H1 (cell line): Measurements from ENCODE around the gene CABP2. TPM values are rescaled to one million over a fixed set of nuclear protein-coding genes. Genes with fewer than 3 reads are reported as not detected.

ENCODE experiments used
- BRCA1 ChIP-seq: IDR thresholded peaks from 2 replicates; pipeline ENCODE4 v1.6.1; 2012; ENCODE audit warnings: low read depth, low read length, improper control_type of control experiment
- CHD7 ChIP-seq: fragments of 300-600 bp; sonication (generic); IDR thresholded peaks from 2 replicates; pipeline ENCODE4 v1.7.1; 2012; ENCODE audit warnings: low read length, moderate library complexity, mild to moderate bottlenecking, inconsistent platforms; ENCODE audit not compliant: insufficient replicate concordance
- CREB1 ChIP-seq: IDR thresholded peaks from 2 replicates; pipeline ENCODE4 v1.6.1; 2012; ENCODE audit warnings: inconsistent platforms
- JUN ChIP-seq: IDR thresholded peaks from 2 replicates; pipeline ENCODE4 v1.6.1; 2011; ENCODE audit warnings: low read depth, mild to moderate bottlenecking, improper control_type of control experiment, low read length
- JUND ChIP-seq: IDR thresholded peaks from 2 replicates; pipeline ENCODE4 v1.6.1; 2011; ENCODE audit warnings: mild to moderate bottlenecking, improper control_type of control experiment, low read length
- PHF8 ChIP-seq: fragments of 200-600 bp; sonication (generic); conservative IDR thresholded peaks from 2 replicates; pipeline ENCODE4 v1.7.1; 2012; ENCODE audit warnings: low read depth, mild to moderate bottlenecking, inconsistent platforms, low read length, moderate library complexity
- POLR2A ChIP-seq, 2 experiments: IDR thresholded peaks; 1 replicate in 1 of 2; 2 replicates in 1 of 2; pipeline ENCODE4 v1.6.1; 2011; ENCODE audit warnings: low read depth in 2 of 2, low read length in 2 of 2, mild to moderate bottlenecking in 2 of 2; ENCODE audit errors: control extremely low read depth in 1 of 2
- RBBP5 ChIP-seq: IDR thresholded peaks from 2 replicates; pipeline ENCODE4 v1.7.1; 2012; ENCODE audit warnings: low read depth, mild to moderate bottlenecking, inconsistent platforms, low read length, moderate library complexity, borderline replicate concordance
- SP1 ChIP-seq: IDR thresholded peaks from 2 replicates; pipeline ENCODE4 v1.6.1; 2011; ENCODE audit warnings: low read depth, low read length
- SRF ChIP-seq: IDR thresholded peaks from 2 replicates; pipeline ENCODE4 v1.6.1; 2011; ENCODE audit warnings: mild to moderate bottlenecking, low read depth, low read length, moderate library complexity
- YY1 ChIP-seq: IDR thresholded peaks from 2 replicates; pipeline ENCODE4 v1.6.1; 2011; ENCODE audit warnings: low read depth, mild to moderate bottlenecking, low read length
- polyA plus RNA-seq, 7 experiments: library from polyadenylated mRNA; depleted of rRNA in 3 of 7; stranded (reverse) in 5 of 7; unstranded in 2 of 7; fragments of >200 nt in 5 of 7; fragments of 200-250 nt in 2 of 7; gene quantifications; 1 replicate in 5 of 7; 2 replicates in 1 of 7; 4 replicates in 1 of 7; pipeline versions ENCODE4 v1.2.1 to v1.2.3, GENCODE V29; 2011 to 2013; ENCODE audit warnings: missing spikeins in 2 of 7, mixed read lengths in 2 of 7
- total RNA-seq: library from RNA; stranded (reverse); fragmentation: NEBNext Ultra II Directional; extraction: Animal tissue kit (Norgen Biotek cat#: 25700); gene quantifications from 2 replicates; pipeline ENCODE4 v1.2.1, GENCODE V29; 2021

CABP2 gene
- total and polyA plus RNA-seq, 2 of the 8 experiments (the other 6 are each of a cell fraction or from before 2014, with no cell fraction given) = not detected

DNA sequence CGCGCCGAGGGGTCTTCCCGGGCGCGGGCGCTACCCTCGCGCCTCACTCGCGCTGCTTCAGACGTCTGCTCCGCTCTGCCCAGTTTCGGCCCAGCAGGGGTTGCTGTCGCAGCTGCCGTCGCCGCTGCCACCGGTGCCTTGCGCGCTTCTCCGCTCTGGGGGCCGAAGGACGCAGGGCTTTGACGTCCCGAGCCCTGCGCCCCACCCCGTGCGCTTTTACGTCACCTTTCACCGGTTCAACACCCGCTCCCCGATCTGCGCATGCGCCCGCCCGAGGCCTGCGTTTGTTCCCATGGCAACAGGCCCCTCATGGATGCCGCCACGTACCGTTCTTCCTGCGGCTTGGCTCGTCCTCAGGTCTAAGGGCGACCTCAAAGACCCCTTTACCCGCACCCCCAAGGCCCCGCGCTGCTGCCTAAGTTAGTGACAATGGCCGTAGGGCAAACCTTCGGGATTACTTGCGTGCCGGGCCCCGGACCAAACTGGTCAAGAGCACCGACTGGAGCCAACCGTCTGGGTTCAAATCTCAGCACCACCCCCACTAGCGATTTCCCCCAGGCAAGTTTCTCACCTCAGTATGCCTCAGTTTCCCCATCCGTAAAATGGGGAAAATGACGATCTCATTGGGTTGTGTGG lies 14.6 kb downstream of the CABP2 start (continued):
- TF ChIP-seq CHD7 (no peak), JUND (peak; percentile 25; the same call in 1 of the 2 replicates), BRCA1 (peak; percentile 7; the same call in 1 of the 2 replicates), CREB1 (peak; percentile 98), YY1 (0 out of 2 replicates have a peak, but pooled peaks have one; percentile 41), POLR2A (IDR thresholded peaks at IDR 0.05; ENCODE audit: control extremely low read depth in 1 of 2, low read depth in 2 of 2, low read length in 2 of 2) (peak in 1 of 2 experiments; percentile 84; a peak in 2 of 3 replicates), RBBP5 (peak; percentile 75; the same call in 1 of the 2 replicates), SRF (peak; percentile 58), PHF8 (peak; percentile 66), SP1 (no peak), JUN (no peak)
